NCI-H2107 treated with DMSO at 0.1 percent for 48 hours (cell line): Measurements from ENCODE around the gene FAM83C.

ENCODE experiments used
- DNase-seq: peaks from one replicate; lab custom pipeline; 2025; ENCODE audit not compliant: unreplicated experiment; lab: John Stamatoyannopoulos, UW

FAM83C gene

GRCh38 chr20:35237486-35237885, 54.7 kb downstream of the FAM83C start:
- DNase-seq = no peak

DNA sequence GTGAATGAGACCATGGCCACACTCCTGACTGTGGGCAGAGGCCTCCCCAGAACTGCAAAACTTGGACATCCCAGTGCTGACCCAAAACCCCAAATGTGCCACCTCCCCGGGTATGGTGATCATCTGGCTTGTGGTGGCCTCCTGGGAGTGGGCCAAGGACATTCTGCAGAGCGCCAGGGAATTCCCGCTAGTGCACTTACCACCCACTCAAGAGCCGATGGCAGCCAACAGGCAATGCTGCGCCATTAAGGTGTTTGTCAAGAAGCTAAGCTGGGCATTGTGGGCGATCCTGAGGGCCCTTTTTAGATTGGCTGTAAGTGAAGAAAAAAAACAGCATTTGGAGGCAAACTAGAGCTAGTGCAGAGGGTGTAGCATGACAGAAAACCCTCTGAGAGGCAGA, 56.3 kb downstream of the FAM83C start:
- peak; percentile 39 for DNase-seq
